Activated CD4-positive, alpha-beta T cell treated with anti-CD3 and anti-CD28 coated beads, Interleukin-2, amount 10 ng/mL, durations not matched to agents 24 days and 14 days (primary cell): Measurements from ENCODE around the gene HERPUD2. TPM values are rescaled to one million over a fixed set of nuclear protein-coding genes. Genes with fewer than 3 reads are reported as not detected.

Experiments used
- DNase-seq: peaks from one replicate; pipeline ENCODE4 v3.0.0; 2022
- H3K27ac Mint-ChIP-seq: one replicate; pipeline ENCODE4 v1.8.0; 2022; ENCODE audit warnings: mild to moderate bottlenecking, mixed read lengths
- H3K27me3 Mint-ChIP-seq: one replicate; pipeline ENCODE4 v1.8.0; 2022; ENCODE audit warnings: mixed read lengths
- H3K36me3 Mint-ChIP-seq: one replicate; pipeline ENCODE4 v1.8.0; 2022; ENCODE audit warnings: low read depth, mild to moderate bottlenecking, mixed read lengths
- H3K4me1 Mint-ChIP-seq: one replicate; pipeline ENCODE4 v1.8.0; 2021; ENCODE audit warnings: mixed read lengths
- H3K4me3 Mint-ChIP-seq: one replicate; pipeline ENCODE4 v1.8.0; 2022; ENCODE audit warnings: mild to moderate bottlenecking, moderate library complexity, mixed read lengths
- H3K9me3 Mint-ChIP-seq: one replicate; pipeline ENCODE4 v1.8.0; 2021; ENCODE audit warnings: mixed read lengths
- intact Hi-C: fragments of 100-400 bp; cut with micrococcal nuclease; formaldehyde crosslinking; loops from one replicate; pipeline ENCODE4 v1.15.1; 2023
- total RNA-seq: library from RNA; stranded (reverse); gene quantifications from 2 replicates; pipeline ENCODE4 v1.2.3, GENCODE V29; 2022

The HERPUD2 gene
- total RNA-seq, 1 donor from 2014 or later = 20.3 TPM

DNA sequence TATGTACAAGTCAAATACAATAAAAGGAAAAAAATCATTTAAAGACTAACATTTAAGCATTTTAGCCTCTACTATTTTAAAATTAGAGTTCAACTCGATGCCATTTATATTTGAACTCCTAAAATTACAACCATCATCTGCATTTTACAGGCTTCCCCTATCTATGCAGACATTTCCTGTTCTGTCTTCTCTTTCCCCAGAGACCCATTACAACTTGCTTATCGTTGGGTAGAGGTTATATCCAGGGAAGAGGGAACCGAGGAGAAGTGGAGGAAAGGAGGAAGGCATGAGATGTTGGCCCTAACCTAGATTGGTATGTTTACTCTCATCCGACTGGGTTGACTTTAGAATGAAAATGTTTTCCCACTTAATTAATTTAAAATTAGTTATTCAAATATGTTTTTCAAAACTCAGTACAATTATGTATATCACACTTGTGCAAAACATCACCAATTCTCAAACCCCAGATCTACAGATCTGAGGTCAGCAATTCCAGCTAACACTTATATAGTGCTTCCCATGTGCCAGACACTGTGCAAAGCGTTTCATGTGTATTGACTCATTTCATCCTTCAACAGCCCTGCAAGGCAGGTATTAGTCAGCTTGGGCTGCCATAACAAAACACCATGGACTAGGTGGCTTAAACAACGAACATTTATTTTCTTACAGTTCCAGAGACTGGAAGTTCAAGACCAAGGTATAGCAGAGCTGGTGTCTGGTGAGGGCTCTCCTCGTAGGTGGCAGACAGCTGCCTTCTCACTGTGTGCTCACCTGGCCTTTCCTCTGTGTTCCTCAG is 27.3 kb upstream of the HERPUD2 start:
- intact Hi-C loops = loop anchor here (1.0 to 10.0 kb wide), 4 partner anchors 8 to 673 kb away; no protein-coding TSS in a partner anchor

DNA sequence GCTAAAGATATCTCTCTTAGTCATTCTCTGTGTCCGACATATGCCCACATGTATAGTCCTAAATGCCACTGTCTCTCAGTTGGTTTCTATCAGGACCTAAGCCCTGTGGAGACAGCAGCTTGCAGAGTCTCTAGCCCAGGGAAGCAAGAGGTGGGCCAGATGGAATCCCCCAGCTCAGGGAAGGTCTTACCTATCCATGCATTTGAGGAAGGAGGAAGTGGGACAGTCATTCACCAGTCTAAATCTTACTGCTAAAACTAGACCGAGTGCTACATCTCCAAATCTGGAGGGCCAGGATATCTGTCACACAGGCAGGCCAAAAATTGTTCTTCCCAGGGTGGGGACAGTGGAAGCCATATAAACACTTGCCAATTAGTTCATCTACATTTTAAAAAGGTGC is 26.4 kb upstream of the HERPUD2 start:
- no peak overlapping the region for H3K4me3 Mint-ChIP-seq
- intact Hi-C loops = loop anchor here (10.0 kb wide), 1 partner anchor 674 kb away; no protein-coding TSS in a partner anchor
- H3K9me3 Mint-ChIP-seq = peaks cover 4% of the 10 kb centered on the region
- H3K4me1 Mint-ChIP-seq = peaks cover 24% of the 10 kb centered on the region
- DNase-seq = no peak
- no peak overlapping the region for H3K27ac Mint-ChIP-seq
- no peaks in the 10 kb centered on the region for H3K36me3 Mint-ChIP-seq
- peaks cover 12% of the 10 kb centered on the region for H3K27me3 Mint-ChIP-seq

More for the DNA sequence above, 27.3 kb upstream of the HERPUD2 start:
- peaks cover 27% of the 10 kb centered on the region for H3K4me1 Mint-ChIP-seq
- peaks cover 12% of the 10 kb centered on the region for H3K27me3 Mint-ChIP-seq
- H3K9me3 Mint-ChIP-seq = peaks cover 4% of the 10 kb centered on the region
- H3K27ac Mint-ChIP-seq = peak overlapping the region; percentile 61
- peak; percentile 62 for DNase-seq
- no peak overlapping the region for H3K4me3 Mint-ChIP-seq
- no peaks in the 10 kb centered on the region for H3K36me3 Mint-ChIP-seq

DNA sequence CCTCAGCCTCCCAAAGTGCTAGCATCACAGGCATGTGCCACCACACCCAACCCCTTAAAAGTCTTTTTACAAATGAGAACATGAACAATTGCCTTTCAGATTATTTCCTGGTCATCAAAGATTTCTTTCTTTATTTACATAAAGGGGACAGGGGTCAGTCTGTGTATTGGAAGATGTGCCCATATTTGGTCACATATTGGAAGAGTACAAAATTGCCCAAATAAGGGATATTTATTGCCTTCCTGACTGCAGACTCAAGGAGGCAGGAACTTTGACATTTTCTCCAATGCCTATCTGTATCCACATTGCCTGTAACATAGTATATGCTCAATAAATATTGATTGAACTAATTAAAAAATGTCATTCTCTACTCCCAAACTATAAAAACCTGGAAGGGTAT is 25.9 kb upstream of the HERPUD2 start:
- peaks cover 4% of the 10 kb centered on the region for H3K9me3 Mint-ChIP-seq
- intact Hi-C loops = loop anchor here (10.0 kb wide), 1 partner anchor 674 kb away; no protein-coding TSS in a partner anchor
- no peak overlapping the region for H3K27ac Mint-ChIP-seq
- peaks cover 12% of the 10 kb centered on the region for H3K27me3 Mint-ChIP-seq
- no peak for DNase-seq
- no peaks in the 10 kb centered on the region for H3K36me3 Mint-ChIP-seq
- H3K4me1 Mint-ChIP-seq = peaks cover 22% of the 10 kb centered on the region
- no peak overlapping the region for H3K4me3 Mint-ChIP-seq

DNA sequence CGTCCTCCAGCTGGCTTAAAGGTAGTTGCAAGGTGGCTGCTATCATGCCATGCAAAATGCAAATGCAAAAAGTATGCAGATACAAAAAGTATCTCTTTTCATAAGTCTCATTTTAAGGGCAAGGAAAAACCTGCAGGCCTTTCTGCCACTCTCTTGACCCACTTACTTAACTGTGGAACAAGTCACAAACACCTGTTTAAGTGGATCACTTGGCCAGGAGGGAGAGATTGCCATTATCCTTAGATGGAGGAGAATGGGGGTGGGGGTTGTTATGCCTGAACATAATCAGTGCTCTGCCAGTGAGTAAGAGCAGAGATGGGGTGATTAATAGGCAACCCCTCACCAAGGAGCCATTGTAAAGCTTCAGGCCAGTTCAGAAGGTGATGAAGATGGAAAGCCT is 25.1 kb upstream of the HERPUD2 start:
- Mint-ChIP-seq H3K27me3 (peaks cover 12% of the 10 kb centered on the region), H3K36me3 (no peaks in the 10 kb centered on the region), H3K4me3 (no peak overlapping the region), H3K9me3 (peaks cover 4% of the 10 kb centered on the region), H3K4me1 (peaks cover 17% of the 10 kb centered on the region), H3K27ac (no peak overlapping the region)
- intact Hi-C loops = loop anchor here (10.0 kb wide), 1 partner anchor 675 kb away; no protein-coding TSS in a partner anchor
- DNase-seq = no peak

DNA sequence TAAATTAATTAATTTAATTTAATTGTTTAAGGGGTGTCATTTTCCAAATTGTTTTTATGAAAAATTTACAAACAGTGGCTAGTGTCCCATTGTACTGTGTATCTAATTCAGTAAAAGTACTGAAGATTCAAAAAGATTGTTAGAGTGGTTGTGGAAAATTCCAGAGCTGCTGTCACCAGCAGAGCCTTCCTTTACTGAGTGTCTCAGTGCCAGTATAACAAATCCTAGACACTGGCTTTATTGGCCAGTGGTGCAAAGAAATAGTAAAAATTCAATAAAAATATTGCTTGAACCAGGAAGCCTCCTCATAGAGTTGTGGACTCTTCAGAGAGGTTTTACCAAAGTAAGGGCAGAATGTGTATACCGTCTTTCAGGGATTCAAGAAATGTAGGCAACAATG is 23.1 kb upstream of the HERPUD2 start:
- Mint-ChIP-seq H3K9me3 (peaks cover 4% of the 10 kb centered on the region), H3K4me3 (no peak overlapping the region), H3K27me3 (peaks cover 18% of the 10 kb centered on the region), H3K36me3 (no peaks in the 10 kb centered on the region), H3K4me1 (peaks cover 6% of the 10 kb centered on the region), H3K27ac (no peak overlapping the region)
- intact Hi-C loops = no loop called here
- no peak for DNase-seq

DNA sequence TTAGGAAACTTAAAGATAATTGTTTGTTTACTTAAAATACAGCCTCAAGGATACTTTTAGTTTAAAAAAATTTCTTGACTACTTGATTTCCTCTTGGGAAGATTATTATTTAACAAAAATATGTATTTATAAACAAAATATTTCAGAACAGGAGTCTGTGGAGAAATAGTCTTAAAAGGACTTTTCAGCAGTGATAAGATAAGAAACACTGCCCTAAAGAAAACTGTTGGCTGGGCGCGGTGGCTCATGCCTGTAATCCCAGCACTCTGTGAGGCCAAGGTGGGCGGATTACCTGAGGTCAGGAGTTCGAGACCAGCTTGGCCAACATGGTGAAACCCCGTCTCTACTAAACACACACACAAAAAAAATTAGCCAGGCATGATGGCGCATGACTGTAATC is 22.6 kb upstream of the HERPUD2 start:
- peaks cover 1% of the 10 kb centered on the region for H3K4me1 Mint-ChIP-seq
- intact Hi-C loops = no loop called here

DNA sequence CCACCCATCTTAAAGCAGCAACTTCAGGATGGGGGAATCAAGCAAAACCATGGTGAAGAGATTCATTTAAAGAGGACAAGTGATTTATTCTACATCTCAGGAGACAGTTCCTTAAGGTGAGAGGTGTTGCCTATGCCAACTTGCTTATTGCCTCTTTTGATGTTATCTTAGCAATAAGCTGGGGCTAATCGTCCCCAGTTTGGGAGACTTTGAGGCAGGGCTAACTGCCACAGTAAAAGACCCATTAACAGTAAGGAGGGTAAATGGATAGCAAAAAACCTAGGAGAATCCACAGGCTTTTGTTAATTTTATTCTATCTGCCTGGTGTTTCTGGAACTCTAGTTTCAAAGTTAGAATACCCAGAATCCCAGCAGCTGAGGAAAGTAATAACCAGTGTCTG is 22.1 kb upstream of the HERPUD2 start:
- peaks cover 18% of the 10 kb centered on the region for H3K27me3 Mint-ChIP-seq
- no peaks in the 10 kb centered on the region for H3K4me1 Mint-ChIP-seq
- H3K36me3 Mint-ChIP-seq = no peaks in the 10 kb centered on the region
- H3K9me3 Mint-ChIP-seq = no peaks in the 10 kb centered on the region
- no peak overlapping the region for H3K4me3 Mint-ChIP-seq
- no peak for DNase-seq
- intact Hi-C loops = no loop called here
- no peak overlapping the region for H3K27ac Mint-ChIP-seq

More for the DNA sequence above, 22.6 kb upstream of the HERPUD2 start:
- no peak overlapping the region for H3K27ac Mint-ChIP-seq
- H3K27me3 Mint-ChIP-seq = peaks cover 18% of the 10 kb centered on the region
- H3K9me3 Mint-ChIP-seq = no peaks in the 10 kb centered on the region
- no peak for DNase-seq
- no peaks in the 10 kb centered on the region for H3K36me3 Mint-ChIP-seq
- no peak overlapping the region for H3K4me3 Mint-ChIP-seq

DNA sequence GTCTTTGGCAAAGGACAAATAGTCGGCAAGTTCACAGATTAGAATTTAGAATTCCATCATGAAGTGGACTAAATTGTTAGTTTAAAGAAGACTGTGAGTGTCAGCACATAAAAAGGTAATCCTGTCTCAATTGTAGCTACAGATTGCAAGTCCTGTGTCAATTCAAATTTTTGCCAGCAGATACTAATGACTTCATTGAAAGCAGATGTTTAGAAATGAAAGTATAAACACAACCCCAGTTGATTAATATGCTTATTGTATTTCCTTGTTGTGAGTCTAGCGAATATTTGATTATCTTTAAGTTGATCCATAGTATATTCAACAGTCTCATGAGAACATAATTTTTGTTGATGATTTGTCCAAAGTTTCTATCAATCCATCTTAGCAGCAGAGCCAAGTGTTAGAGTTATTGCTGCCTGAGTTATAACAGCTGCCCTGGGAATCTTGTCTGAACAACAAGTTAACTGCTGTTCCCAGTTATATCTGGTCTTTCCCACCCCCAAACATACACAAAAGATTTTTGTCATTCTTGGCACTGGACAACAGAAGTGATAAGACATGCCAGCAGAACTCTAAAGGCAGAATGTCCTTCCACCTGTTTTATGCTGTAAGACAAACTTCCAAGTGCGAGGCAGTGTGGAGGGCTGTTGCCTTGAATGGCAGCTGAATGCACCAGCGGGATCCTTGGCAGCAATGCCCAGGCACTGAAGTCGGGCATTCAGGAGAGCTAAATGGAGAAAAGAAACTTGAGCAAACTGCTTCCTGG is 21.3 kb upstream of the HERPUD2 start:
- Mint-ChIP-seq H3K27me3 (peaks cover 18% of the 10 kb centered on the region), H3K36me3 (no peaks in the 10 kb centered on the region), H3K9me3 (no peaks in the 10 kb centered on the region), H3K27ac (no peak overlapping the region), H3K4me3 (no peak overlapping the region), H3K4me1 (no peaks in the 10 kb centered on the region)
- intact Hi-C loops = no loop called here
- DNase-seq = no peak

DNA sequence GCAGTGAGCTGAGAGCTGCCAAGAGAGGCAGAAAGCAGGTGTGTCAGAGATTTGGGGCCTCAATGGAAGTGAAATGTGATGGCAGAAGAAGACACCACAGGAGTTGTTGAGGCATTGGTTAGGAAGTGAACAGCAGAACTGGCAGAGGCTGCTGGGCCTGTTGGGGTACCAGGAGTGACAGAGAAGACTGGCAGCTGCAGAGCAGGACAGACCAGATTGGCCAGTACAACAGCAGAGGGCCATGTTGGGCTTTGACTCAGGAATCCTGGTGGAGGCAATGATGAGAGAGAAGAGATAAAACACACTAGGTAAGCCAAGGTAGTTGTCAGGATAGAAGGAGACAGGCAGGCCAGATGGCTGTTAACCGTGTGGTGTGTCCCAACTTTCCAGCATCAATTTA is 19.9 kb upstream of the HERPUD2 start:
- peaks cover 3% of the 10 kb centered on the region for H3K4me1 Mint-ChIP-seq
- no peaks in the 10 kb centered on the region for H3K36me3 Mint-ChIP-seq
- intact Hi-C loops = no loop called here
- peaks cover 21% of the 10 kb centered on the region for H3K27me3 Mint-ChIP-seq
- no peak overlapping the region for H3K27ac Mint-ChIP-seq
- H3K9me3 Mint-ChIP-seq = no peaks in the 10 kb centered on the region
- H3K4me3 Mint-ChIP-seq = no peak overlapping the region
- DNase-seq = no peak

DNA sequence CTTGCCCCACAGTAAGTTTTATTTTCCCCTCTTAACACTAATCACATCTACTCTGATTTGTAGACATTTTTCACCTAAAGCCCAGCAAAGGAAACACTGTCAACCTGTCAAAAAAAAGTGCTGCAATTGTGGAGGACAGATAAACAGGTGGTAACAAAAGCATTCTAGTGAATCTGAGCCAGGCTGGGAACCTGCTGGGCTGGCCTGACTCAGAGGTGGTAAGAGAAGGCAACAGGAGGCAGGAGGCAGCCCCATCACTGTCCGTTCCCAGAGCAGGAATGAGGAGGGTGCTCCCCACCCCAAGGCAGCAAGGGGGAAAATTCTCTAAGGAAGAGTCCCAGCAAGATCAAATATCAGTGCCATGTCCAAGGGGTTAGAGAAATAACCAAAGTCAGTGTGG is 19.5 kb upstream of the HERPUD2 start:
- intact Hi-C loops = no loop called here
- H3K36me3 Mint-ChIP-seq = no peaks in the 10 kb centered on the region
- H3K4me3 Mint-ChIP-seq = no peak overlapping the region
- H3K27ac Mint-ChIP-seq = no peak overlapping the region
- no peak for DNase-seq
- H3K4me1 Mint-ChIP-seq = peaks cover 7% of the 10 kb centered on the region
- no peaks in the 10 kb centered on the region for H3K9me3 Mint-ChIP-seq
- H3K27me3 Mint-ChIP-seq = peaks cover 23% of the 10 kb centered on the region

DNA sequence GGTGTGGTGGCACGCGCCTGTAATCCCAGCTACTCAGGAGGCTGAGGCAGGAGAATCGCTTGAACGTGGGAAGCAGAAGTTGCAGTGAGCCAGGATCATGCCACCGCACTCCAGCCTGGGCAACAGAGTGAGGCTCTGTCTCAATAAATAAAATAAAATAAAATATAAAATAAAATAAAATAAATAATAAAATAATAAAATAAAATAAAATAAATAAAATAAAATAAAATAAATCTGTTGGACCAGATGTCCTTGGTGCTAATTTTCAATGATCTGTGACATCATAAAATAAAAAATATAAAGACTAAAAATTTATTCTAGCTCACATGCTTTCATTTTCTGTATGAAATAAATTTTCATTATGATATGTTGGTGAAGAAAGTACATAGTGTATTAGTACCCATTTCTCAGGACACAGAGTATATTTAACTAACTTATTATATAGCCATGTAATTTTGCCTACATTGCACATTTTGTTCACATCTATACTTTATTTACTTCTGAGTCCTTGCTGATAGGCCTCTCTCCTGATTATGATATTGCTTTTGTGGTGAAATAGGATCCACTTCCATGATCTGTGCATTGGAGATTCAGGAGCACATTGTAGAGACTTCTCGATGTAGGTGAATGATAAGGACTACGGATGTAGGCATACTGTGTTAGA is 17.8 kb upstream of the HERPUD2 start:
- peaks cover 13% of the 10 kb centered on the region for H3K27me3 Mint-ChIP-seq
- intact Hi-C loops = no loop called here

DNA sequence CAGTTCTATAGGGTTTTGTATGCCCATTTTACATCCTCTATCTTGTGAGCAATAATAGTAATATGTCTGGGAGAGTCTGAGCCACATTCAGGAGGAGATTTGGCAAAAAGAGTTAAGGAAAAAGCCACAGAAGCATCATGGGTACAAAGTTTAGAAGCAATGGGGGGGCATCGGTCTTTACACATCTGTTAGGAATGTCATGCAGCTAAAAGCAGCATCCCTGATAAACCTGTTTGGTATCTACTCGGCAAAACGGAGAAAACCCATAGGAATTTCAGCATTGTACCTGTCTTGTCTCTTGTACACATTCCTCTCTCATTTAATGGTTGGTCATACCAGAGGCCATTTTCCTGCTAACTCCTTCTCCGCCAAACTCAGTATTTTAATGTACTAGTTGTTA is 12.5 kb upstream of the HERPUD2 start:
- Mint-ChIP-seq H3K9me3 (no peaks in the 10 kb centered on the region), H3K27me3 (peaks cover 9% of the 10 kb centered on the region), H3K27ac (no peak overlapping the region), H3K4me1 (peaks cover 16% of the 10 kb centered on the region), H3K4me3 (no peak overlapping the region), H3K36me3 (no peaks in the 10 kb centered on the region)
- no peak for DNase-seq
- intact Hi-C loops = no loop called here

More for the DNA sequence above, 17.8 kb upstream of the HERPUD2 start:
- Mint-ChIP-seq H3K4me3 (no peak overlapping the region), H3K36me3 (no peaks in the 10 kb centered on the region), H3K9me3 (no peaks in the 10 kb centered on the region), H3K27ac (no peak overlapping the region), H3K4me1 (peaks cover 9% of the 10 kb centered on the region)
- no peak for DNase-seq

DNA sequence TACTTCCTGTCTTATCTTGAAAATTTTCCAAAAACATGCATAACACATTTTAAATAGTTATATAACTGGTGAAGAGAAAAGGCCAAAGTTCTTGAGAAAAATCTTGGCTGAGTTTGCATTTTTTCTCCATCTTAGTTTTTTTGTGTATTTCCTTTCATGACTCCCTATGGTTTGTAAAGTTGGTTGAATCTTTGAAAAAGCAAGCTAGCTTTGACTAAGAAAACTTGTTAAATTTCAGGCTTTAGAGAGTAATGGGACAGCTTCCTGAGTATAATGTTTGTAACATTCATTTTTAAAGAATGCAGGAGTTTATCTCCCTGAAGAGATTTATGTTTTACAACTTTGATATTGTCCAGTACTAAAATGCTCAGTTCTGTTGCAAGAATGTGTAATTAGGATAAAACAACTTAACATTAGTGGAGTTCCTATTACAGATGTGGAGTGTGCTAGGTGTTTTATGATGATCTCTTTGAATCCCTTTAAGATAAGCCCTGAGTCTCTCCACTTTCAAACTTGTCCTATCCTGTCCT is 11.1 kb upstream of the HERPUD2 start:
- intact Hi-C loops = no loop called here
- H3K27me3 Mint-ChIP-seq = peaks cover 9% of the 10 kb centered on the region
- DNase-seq = no peak
- H3K36me3 Mint-ChIP-seq = no peaks in the 10 kb centered on the region
- H3K4me1 Mint-ChIP-seq = peaks cover 19% of the 10 kb centered on the region
- no peak overlapping the region for H3K27ac Mint-ChIP-seq
- no peak overlapping the region for H3K4me3 Mint-ChIP-seq
- H3K9me3 Mint-ChIP-seq = no peaks in the 10 kb centered on the region
